Fibroblast of pulmonary artery (primary cell): ENCODE results near the gene LRMDA.

Experiments used
- DNase-seq: peaks from one replicate; pipeline ENCODE4 v3.0.0-alpha.2; 2010; ENCODE audit warnings: low read depth
- H3K4me3 ChIP-seq: replicated peaks from 2 replicates; pipeline ENCODE4 v1.5.1; 2011; ENCODE audit warnings: low read depth, mild to moderate bottlenecking, control low read depth, low read length, moderate library complexity
- CTCF ChIP-seq: IDR thresholded peaks from 2 replicates; pipeline ENCODE4 v1.5.1; 2011; ENCODE audit warnings: mild to moderate bottlenecking, control low read depth, low read length, inconsistent platforms; ENCODE audit errors: missing control alignments

Gene LRMDA

GRCh38 chr10:75838486-75838885, 407.1 kb downstream of the LRMDA start:
- H3K4me3 ChIP-seq: no peak overlapping the region

DNA sequence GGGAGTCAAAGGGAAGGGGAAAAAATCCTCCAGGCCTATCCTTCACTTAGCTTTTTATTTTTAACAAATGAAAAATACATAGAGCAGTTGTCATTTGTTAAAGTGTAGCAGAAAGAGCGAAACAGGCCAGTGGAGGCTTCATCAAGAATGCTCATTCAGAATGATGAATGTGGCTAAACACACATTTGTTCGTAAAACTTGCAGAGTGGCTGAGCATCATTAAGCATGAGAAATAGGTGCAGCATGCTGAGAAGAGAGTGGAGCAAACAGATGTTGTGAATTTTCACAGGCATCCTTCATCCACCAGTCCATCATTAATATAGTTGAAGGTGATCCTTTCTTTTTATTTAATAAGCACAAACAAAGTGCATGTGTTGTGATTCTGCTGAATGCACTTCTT, 407.6 kb downstream of the LRMDA start:
- no peak overlapping the region for H3K4me3 ChIP-seq
- no peak for TF ChIP-seq CTCF
- DNase-seq: no peak

More at GRCh38 chr10:75838486-75838885, 407.1 kb downstream of the LRMDA start:
- no peak for DNase-seq
- no peak for TF ChIP-seq CTCF

DNA sequence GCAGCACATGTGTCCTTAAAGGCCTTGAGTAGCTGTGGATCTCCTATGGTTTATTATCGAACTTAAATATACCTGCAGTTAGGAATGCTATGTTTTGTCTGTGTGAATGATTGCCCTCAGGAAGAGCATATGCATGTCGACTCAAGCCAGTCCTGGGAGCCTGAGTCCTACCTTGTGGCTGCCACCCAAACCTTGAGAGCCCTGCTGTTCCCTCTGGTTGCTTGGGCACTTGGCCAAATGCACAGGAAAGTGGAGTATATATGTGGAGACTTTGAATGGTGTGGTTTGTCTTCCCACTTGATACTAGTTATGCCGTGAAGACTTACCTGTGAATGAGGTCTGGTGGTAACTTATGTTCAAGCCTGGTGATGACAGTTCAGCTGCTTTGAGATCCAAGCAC, 409.8 kb downstream of the LRMDA start:
- DNase-seq: no peak
- TF ChIP-seq CTCF: no peak
- H3K4me3 ChIP-seq: no peak overlapping the region

GRCh38 chr10:75845176-75845947, 413.9 kb downstream of the LRMDA start:
- H3K4me3 ChIP-seq: no peak overlapping the region
- no peak for DNase-seq
- TF ChIP-seq CTCF: no peak

DNA sequence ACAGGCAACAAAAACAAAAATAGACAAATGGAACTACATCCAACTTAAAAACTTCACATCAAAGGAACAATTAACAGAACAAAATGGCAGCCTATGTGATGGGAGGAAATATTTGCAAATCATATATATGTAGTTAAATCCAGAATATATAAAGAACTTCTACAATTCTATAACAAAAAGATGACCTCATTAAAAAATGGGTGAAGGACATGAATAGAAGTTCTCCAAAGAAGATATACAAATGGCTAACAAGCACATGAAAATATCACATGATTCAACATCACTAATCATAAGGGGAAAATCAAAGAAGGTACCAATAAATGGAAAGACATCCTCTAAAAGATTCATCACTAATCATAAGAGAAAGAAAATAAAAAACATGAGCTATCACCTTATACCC, 416.1 kb downstream of the LRMDA start:
- no peak for TF ChIP-seq CTCF
- H3K4me3 ChIP-seq: no peak overlapping the region
- no peak for DNase-seq

DNA sequence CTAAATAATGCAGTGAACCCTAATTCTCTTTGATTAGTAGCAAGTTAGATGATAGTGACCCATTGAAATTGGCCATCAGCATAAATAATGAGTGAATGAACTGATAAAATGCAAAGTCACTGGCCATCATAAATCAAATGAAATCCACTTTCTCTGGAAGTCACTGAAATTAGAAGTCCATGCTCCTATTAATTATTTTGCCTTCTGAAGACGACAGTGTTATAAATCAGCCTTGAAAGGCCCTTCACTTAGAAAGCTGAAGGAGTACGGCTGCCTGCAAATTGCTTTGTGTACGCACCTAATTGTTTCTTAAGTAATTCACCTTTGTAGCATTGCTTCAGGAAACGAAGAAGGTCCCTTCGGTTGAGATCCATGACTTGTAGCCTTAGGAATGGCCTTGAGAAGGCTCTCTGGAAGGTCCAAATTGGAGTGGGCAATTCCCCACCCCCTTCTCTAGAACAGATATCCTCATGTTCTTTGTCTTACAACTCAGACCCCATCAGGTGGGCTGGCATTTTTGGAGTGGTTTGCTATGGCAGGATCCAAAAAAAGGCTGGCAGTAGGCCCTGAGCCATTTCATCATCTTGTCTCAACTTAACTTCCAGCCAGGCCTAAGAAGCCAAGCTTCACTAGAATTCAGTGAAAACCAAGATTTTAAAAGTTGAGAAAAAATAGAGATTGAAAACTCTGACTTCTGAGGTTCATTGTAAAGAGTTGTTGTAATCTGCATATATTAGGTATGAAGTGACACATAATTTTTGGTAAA, 420.3 kb downstream of the LRMDA start:
- DNase-seq: no peak
- H3K4me3 ChIP-seq: no peak overlapping the region
- TF ChIP-seq CTCF: no peak
